Activated CD4-positive, alpha-beta T cell treated with anti-CD3 and anti-CD28 coated beads, Interleukin-2, amount 10 ng/mL, durations not matched to agents 24 days and 14 days (primary cell): ENCODE data around the gene SMIM36. TPM values are rescaled to one million over a fixed set of nuclear protein-coding genes. Genes with fewer than 3 reads are reported as not detected.

ENCODE experiments used
- total RNA-seq: library from RNA; stranded (reverse); gene quantifications from 2 replicates; pipeline ENCODE4 v1.2.3, GENCODE V29; 2022

Gene SMIM36
- total RNA-seq, 1 donor from 2014 or later, result not detected

Other genes with a start within 250 kb of the SMIM36 start
- gene HLF, start 246.5 kb downstream of the SMIM36 start, total RNA-seq, result 0.92 and 1.3 TPM in 2 replicates
- 21.7 and 23.4 TPM in 2 replicates for gene MMD, start 89.6 kb downstream of the SMIM36 start, total RNA-seq
- gene TMEM100, start 211.4 kb upstream of the SMIM36 start, total RNA-seq, result not detected in 2 replicates
- gene PCTP, start 239.6 kb upstream of the SMIM36 start, total RNA-seq, result 5.4 and 6.4 TPM in 2 replicates